GM15510 (cell line): ENCODE measurements around the gene COMT.

Experiments
- POLR2A ChIP-seq: IDR thresholded peaks from 3 replicates; pipeline ENCODE4 v1.6.1; 2011; ENCODE audit warnings: borderline replicate concordance; ENCODE audit not compliant: insufficient read length; ENCODE audit errors: extremely low read depth

Gene COMT

GRCh38 chr22:19933341-19934241 is 8.0 kb upstream of the COMT start:
- TF ChIP-seq POLR2A, result no peak

- no peak for TF ChIP-seq POLR2A
Observed at GRCh38 chr22:19936513-19936912, 5.1 kb upstream of the COMT start.

GRCh38 chr22:19937616-19938473 is 3.7 kb upstream of the COMT start:
- TF ChIP-seq POLR2A, result no peak

GRCh38 chr22:19940536-19941364 is 822 bp upstream of the COMT start:
- TF ChIP-seq POLR2A, result no peak

GRCh38 chr22:19942157-19943081 is 847 bp downstream of the COMT start:
- no peak for TF ChIP-seq POLR2A

GRCh38 chr22:19943082-19944026 is 1.8 kb downstream of the COMT start:
- TF ChIP-seq POLR2A, result no peak

GRCh38 chr22:19948057-19948760 is 6.6 kb downstream of the COMT start:
- no peak for TF ChIP-seq POLR2A

- TF ChIP-seq POLR2A, result no peak
Observed at GRCh38 chr22:19951346-19951745, 9.8 kb downstream of the COMT start.

- TF ChIP-seq POLR2A, result no peak
Observed at GRCh38 chr22:19955241-19956128, 13.9 kb downstream of the COMT start.

- no peak for TF ChIP-seq POLR2A
Observed at GRCh38 chr22:19957445-19957844, 15.9 kb downstream of the COMT start.
